Suprapubic skin (tissue), 4 donors: ENCODE measurements around the gene SLC5A1.

Experiments
- CTCF ChIP-seq, 2 donors: fragments of 200-600 bp in 1 of 2; fragments of 450-650 bp in 1 of 2; sonication (generic) in 1 of 2; IDR thresholded peaks; one replicate each; pipeline ENCODE4 v1.5.1; 2016 to 2019; ENCODE audit warnings: antibody characterized with exemption in 2 of 2, mild to moderate bottlenecking in 1 of 2, moderate library complexity in 1 of 2
- EP300 ChIP-seq: sonication (generic); formaldehyde crosslinking; IDR thresholded peaks from one replicate; pipeline ENCODE4 v1.6.1; 2017; ENCODE audit warnings: antibody characterized with exemption
- POLR2A ChIP-seq, 2 donors: fragments of 450-650 bp; IDR thresholded peaks; one replicate each; pipeline ENCODE4 v1.6.1; 2017; ENCODE audit warnings: antibody characterized with exemption in 2 of 2, mild to moderate bottlenecking in 2 of 2, moderate library complexity in 2 of 2
- POLR2AphosphoS5 ChIP-seq, 3 donors: sonication (generic); formaldehyde crosslinking; IDR thresholded peaks; one replicate each; pipeline ENCODE4 v1.6.1; 2017; ENCODE audit warnings: antibody characterized with exemption in 3 of 3

- TF ChIP-seq CTCF (IDR thresholded peaks at IDR 0.05), result no peak
- no peak for TF ChIP-seq POLR2A (IDR thresholded peaks at IDR 0.05)
- no peak for TF ChIP-seq EP300
- no peak for TF ChIP-seq POLR2AphosphoS5 (IDR thresholded peaks at IDR 0.05)
Observed at GRCh38 chr22:32127904-32128303, 84.8 kb downstream of the SLC5A1 start.
